Measurements from ENCODE around the gene EIF2AK3. TPM values are rescaled to one million over a fixed set of nuclear protein-coding genes. Genes with fewer than 3 reads are reported as not detected.

Gene EIF2AK3
- total and polyA plus RNA-seq, 4 donors, result 4.0 to 25.3 (median 17.7) TPM

GRCh38 chr2:88521445-88522073 is 105.7 kb downstream of the EIF2AK3 start:
- ATAC-seq (ENCODE audit: low FRiP score) (no peak), DNase-seq (no peak)
- intact Hi-C loops (cut with DNase I), result no loop called here
- Histone ChIP-seq H3K4me1 (ENCODE audit: control insufficient read depth in 1 of 2, insufficient read depth in 2 of 2, low read length in 2 of 2) (no peaks in the 10 kb centered on the region), H3K27ac (ENCODE audit: low read depth in 1 of 2, low read length in 2 of 2) (no peak overlapping the region), H3K36me3 (ENCODE audit: control insufficient read depth in 1 of 2, insufficient read depth in 2 of 2, low read length in 1 of 2) (no peaks in the 10 kb centered on the region), H3K9me3 (ENCODE audit: control insufficient read depth, low read length) (peaks cover 3% of the 10 kb centered on the region), H3K4me3 (ENCODE audit: low read length in 2 of 2) (no peak overlapping the region), H3K27me3 (ENCODE audit: control insufficient read depth in 1 of 2, insufficient read depth in 2 of 2, low read length in 1 of 2) (no peaks in the 10 kb centered on the region)
- WGBS, 2 donors, result 79 to 87% methylated on average over 2 of the region's 2 CpGs

- 29 to 30% methylated on average over 6 of the region's 6 CpGs for WGBS, 2 donors
- Histone ChIP-seq H3K4me1 (ENCODE audit: control insufficient read depth in 1 of 2, insufficient read depth in 2 of 2, low read length in 2 of 2) (no peaks in the 10 kb centered on the region), H3K27me3 (ENCODE audit: control insufficient read depth in 1 of 2, insufficient read depth in 2 of 2, low read length in 1 of 2) (no peaks in the 10 kb centered on the region), H3K9me3 (ENCODE audit: control insufficient read depth, low read length) (no peaks in the 10 kb centered on the region), H3K4me3 (ENCODE audit: low read length in 2 of 2) (no peak overlapping the region), H3K27ac (ENCODE audit: low read depth in 1 of 2, low read length in 2 of 2) (no peak overlapping the region), H3K36me3 (ENCODE audit: control insufficient read depth in 1 of 2, insufficient read depth in 2 of 2, low read length in 1 of 2) (no peaks in the 10 kb centered on the region)
- DNase-seq, result no peak
- intact Hi-C loops (cut with DNase I), result no loop called here
- ATAC-seq (ENCODE audit: low FRiP score), result no peak
These were observed 109.5 kb downstream of the EIF2AK3 start for GRCh38 chr2:88517759-88518201.

Other genes starting within 250 kb of the EIF2AK3 start
- not detected for gene FOXI3, start 174.8 kb downstream of the EIF2AK3 start, total RNA-seq
- gene FOXI3, start 174.8 kb downstream of the EIF2AK3 start, polyA plus RNA-seq, result not detected
- 10 to 100 TPM in 1 of 2 donors, 1 to 10 TPM in 1; 9.8 to 10.3 TPM for gene RPIA, start 64.2 kb upstream of the EIF2AK3 start, total RNA-seq
- gene RPIA, start 64.2 kb upstream of the EIF2AK3 start, polyA plus RNA-seq, result 1 to 10 TPM; 7.3 to 7.8 TPM

Measured in aorta (tissue), 5 donors.